Cardiac muscle cell (in vitro differentiated cells and primary cell): ENCODE measurements around the gene INHA. TPM values are rescaled to one million over a fixed set of nuclear protein-coding genes. Genes with fewer than 3 reads are reported as not detected.
A peak's percentile ranks its signal among the peaks of the same experiment; 100 is the strongest.

ENCODE experiments used
- DNase-seq, 2 donors: peaks; one replicate each; pipeline versions ENCODE4 v3.0.0 to v3.0.0-alpha.2; 2010 to 2017; ENCODE audit warnings: low read depth in 1 of 2, low spot score in 1 of 2
- H3K27ac ChIP-seq: fragments of 200-600 bp; sonication (generic); 2 replicates; pipeline ENCODE4 v1.5.1; 2016
- H3K27me3 ChIP-seq: fragments of 200-600 bp; sonication (generic); 2 replicates; pipeline ENCODE4 v1.6.0; 2016; ENCODE audit warnings: control low read depth
- H3K36me3 ChIP-seq: fragments of 200-600 bp; sonication (generic); 2 replicates; pipeline ENCODE4 v1.5.1; 2016; ENCODE audit warnings: control low read depth
- H3K4me1 ChIP-seq: fragments of 200-600 bp; sonication (generic); 2 replicates; pipeline ENCODE4 v1.8.1; 2017; ENCODE audit warnings: low read depth, mild to moderate bottlenecking, mixed run types
- H3K4me3 ChIP-seq: fragments of 200-600 bp; sonication (generic); 2 replicates; pipeline ENCODE4 v1.5.1; 2016; ENCODE audit warnings: mild to moderate bottlenecking
- H3K9me3 ChIP-seq: fragments of 200-600 bp; sonication (generic); 2 replicates; pipeline ENCODE4 v1.5.1; 2017; ENCODE audit warnings: low read depth, mild to moderate bottlenecking, control low read depth
- CTCF ChIP-seq: IDR thresholded peaks from 2 replicates; pipeline ENCODE4 v1.5.1; 2012; ENCODE audit warnings: low read depth, mild to moderate bottlenecking, low read length
- polyA plus RNA-seq: library from polyadenylated mRNA; unstranded; fragments of >200 nt; fragmentation: Nextera tagmentation; extraction: Ambion mirVana; gene quantifications from 2 replicates; pipeline ENCODE4 v1.2.1, GENCODE V29; 2016
- total RNA-seq: library from RNA; depleted of rRNA; stranded (reverse); fragments of >200 nt; gene quantifications from 2 replicates; pipeline ENCODE4 v1.2.3, GENCODE V29; 2016

The INHA gene
- total and polyA plus RNA-seq, 2 experiments from 2014 or later, result 11.4 to 39.1 TPM

DNA sequence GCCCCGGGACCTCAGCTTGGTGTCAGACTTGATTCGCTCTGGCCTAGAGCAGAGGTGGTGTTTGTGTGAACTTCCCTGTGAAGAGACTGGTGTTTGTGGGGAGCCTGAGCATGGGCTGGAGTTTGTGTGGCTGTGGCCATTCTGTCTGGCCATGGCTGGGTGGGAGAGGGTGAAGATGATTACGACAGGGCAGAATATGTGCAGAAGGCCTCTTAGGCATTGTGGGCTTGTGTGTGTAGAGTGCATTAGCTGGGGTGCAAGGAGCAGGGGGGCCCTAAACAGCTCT, 11.3 kb upstream of the INHA start:
- TF ChIP-seq CTCF, result no peak
- H3K27me3 ChIP-seq, result no peaks in the 10 kb centered on the region
- DNase-seq, result no peak
- peaks cover 53% of the 10 kb centered on the region for H3K36me3 ChIP-seq
- H3K4me3 ChIP-seq, result no peak overlapping the region
- H3K27ac ChIP-seq, result peak overlapping the region; percentile 43
- H3K4me1 ChIP-seq, result peaks cover 7% of the 10 kb centered on the region
- no peaks in the 10 kb centered on the region for H3K9me3 ChIP-seq

GRCh38 chr2:219561179-219562048, 10.7 kb upstream of the INHA start:
- no peaks in the 10 kb centered on the region for H3K9me3 ChIP-seq
- H3K4me1 ChIP-seq, result peaks cover 7% of the 10 kb centered on the region
- peak in 1 of 2 donors; percentile 53 for DNase-seq
- H3K36me3 ChIP-seq, result peaks cover 50% of the 10 kb centered on the region
- H3K27me3 ChIP-seq, result no peaks in the 10 kb centered on the region
- peak overlapping the region; percentile 79 for H3K27ac ChIP-seq
- no peak for TF ChIP-seq CTCF
- no peak overlapping the region for H3K4me3 ChIP-seq

GRCh38 chr2:219562049-219563020, 9.8 kb upstream of the INHA start:
- no peak for TF ChIP-seq CTCF
- no peak for DNase-seq
- Histone ChIP-seq H3K27me3 (no peaks in the 10 kb centered on the region), H3K4me3 (no peak overlapping the region), H3K36me3 (peaks cover 55% of the 10 kb centered on the region), H3K4me1 (peaks cover 7% of the 10 kb centered on the region), H3K9me3 (no peaks in the 10 kb centered on the region), H3K27ac (peak overlapping the region; percentile 79)

GRCh38 chr2:219563271-219563928, 8.7 kb upstream of the INHA start:
- no peak overlapping the region for H3K27ac ChIP-seq
- H3K36me3 ChIP-seq, result peaks cover 59% of the 10 kb centered on the region
- H3K4me1 ChIP-seq, result peaks cover 7% of the 10 kb centered on the region
- no peaks in the 10 kb centered on the region for H3K9me3 ChIP-seq
- no peak overlapping the region for H3K4me3 ChIP-seq
- DNase-seq, result no peak
- H3K27me3 ChIP-seq, result no peaks in the 10 kb centered on the region
- no peak for TF ChIP-seq CTCF
